ELF-1 (cell line): ENCODE measurements around the gene NANOS1.
A peak's percentile ranks its signal among the peaks of the same experiment; 100 is the strongest.

Experiments used
- DNase-seq: peaks from one replicate; pipeline ENCODE4 v3.0.0-alpha.2; 2016; ENCODE audit warnings: low read depth, low spot score

The NANOS1 gene

GRCh38 chr10:119060107-119060506 is 30.6 kb downstream of the NANOS1 start:
- DNase-seq: no peak

DNA sequence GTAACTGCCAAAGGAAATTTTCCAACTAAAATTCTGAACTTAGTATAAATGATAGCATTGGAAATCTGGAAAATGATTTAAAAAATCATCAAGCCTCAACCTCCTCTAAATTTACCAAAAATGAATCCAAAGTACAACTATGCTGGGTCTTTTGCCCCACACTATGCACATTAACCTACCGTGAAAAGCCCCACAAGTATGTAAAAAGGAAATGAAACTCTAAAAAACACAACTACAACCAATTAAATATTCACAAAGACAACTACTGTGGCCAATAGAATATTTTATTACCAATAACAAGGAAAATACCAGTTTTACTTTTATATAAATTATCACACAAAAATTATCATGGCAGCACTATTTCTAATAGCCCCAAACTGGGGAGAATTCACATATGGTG is 31.8 kb downstream of the NANOS1 start:
- DNase-seq: no peak

- no peak for DNase-seq
These were observed 32.4 kb downstream of the NANOS1 start for GRCh38 chr10:119061926-119062325.

- no peak for DNase-seq
These were observed 41.1 kb downstream of the NANOS1 start for GRCh38 chr10:119070395-119071165.

- DNase-seq: no peak
These were observed 44.1 kb downstream of the NANOS1 start for GRCh38 chr10:119073584-119073983.

GRCh38 chr10:119078422-119079179 is 49.1 kb downstream of the NANOS1 start:
- no peak for DNase-seq

GRCh38 chr10:119079599-119080520 is 50.3 kb downstream of the NANOS1 start:
- DNase-seq: peak; percentile 64

- DNase-seq: peak; percentile 97
These were observed 51.2 kb downstream of the NANOS1 start, which contains the start of gene EIF3A for GRCh38 chr10:119080521-119081259. Gene EIF3A, minus strand, starts transcription at chr10:119080817. Its CDS starts 141 bp downstream, at chr10:119080676.
